ENCODE data around the gene CLMP.
"Not testable (repeated sequence)": the region's sequence is repeated elsewhere in the genome, so short reads cannot be mapped to it uniquely, and the experiment has no call there.

The CLMP gene

DNA sequence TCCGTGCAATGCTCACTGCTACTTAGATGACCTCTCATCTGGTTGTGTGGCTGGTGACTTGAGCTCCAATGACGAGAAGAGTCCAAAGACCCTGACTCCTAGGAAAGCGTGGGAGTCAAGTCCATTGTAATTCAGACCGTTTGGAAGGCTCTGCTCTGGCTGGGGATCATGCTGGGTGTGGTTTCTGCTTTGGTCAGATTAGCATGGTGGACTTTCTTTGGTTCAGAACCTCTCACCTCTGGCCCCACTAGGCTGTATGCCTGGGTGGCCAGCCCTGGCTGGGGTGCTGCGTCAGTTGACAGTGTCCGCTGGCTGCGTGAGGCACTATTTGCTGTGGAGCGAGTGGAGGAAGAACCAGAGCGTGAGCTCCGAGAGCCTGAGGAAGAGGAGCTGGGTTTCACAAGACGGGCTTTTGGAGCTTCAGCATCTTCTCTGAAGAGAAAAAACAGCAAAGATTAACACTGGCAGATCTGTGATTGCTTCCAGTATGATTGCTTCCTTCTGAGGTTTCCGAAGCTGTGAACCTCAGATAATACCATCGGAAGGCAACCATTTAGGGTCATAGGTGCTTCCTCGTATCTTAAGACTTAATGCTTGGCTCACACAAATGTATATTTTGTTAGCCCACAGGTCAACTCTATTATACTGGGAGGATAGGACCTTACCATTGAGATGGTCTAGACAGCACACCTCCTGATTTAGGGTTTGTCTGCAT, 121.5 kb downstream of the CLMP start:
- no peak for DNase-seq

DNA sequence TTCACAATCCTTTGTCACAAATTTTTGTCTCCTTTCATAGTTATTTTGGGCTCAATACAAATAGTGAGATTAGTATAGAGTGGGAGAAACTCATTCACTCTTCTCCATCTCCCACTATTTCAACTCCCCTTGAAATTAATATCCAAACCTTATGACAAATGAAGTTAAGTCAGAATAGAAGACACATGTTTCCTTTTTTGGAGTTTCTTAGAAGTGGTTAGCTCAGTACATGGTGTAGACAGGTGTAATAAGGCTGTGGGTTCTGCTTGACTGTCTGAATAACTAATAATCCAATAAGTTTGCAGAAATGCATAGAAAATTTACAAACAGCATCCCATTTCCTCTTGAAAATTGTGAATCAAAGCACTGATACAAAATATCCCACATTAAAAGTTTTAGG, 122.3 kb downstream of the CLMP start:
- DNase-seq: no peak

DNA sequence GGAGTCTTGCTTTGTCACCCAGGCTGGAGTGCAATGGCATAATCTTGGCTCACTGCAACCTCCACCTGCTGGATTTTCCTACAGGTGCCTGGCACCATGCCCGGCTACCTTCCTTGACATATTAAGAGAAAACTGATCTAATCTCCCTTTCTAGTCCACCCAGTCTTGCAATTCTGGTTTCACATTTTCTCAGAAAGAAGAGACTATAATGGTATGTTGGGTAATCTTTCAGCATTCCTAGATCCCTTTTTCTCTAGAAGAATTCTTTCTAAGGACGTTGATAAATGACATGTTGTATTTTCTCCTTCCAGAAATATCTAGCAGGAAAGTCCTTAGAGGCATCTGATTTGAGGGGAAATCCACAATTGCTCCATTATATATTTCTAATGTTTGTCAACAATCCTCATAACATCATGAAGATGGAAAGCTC, 122.7 kb downstream of the CLMP start:
- DNase-seq: no peak

DNA sequence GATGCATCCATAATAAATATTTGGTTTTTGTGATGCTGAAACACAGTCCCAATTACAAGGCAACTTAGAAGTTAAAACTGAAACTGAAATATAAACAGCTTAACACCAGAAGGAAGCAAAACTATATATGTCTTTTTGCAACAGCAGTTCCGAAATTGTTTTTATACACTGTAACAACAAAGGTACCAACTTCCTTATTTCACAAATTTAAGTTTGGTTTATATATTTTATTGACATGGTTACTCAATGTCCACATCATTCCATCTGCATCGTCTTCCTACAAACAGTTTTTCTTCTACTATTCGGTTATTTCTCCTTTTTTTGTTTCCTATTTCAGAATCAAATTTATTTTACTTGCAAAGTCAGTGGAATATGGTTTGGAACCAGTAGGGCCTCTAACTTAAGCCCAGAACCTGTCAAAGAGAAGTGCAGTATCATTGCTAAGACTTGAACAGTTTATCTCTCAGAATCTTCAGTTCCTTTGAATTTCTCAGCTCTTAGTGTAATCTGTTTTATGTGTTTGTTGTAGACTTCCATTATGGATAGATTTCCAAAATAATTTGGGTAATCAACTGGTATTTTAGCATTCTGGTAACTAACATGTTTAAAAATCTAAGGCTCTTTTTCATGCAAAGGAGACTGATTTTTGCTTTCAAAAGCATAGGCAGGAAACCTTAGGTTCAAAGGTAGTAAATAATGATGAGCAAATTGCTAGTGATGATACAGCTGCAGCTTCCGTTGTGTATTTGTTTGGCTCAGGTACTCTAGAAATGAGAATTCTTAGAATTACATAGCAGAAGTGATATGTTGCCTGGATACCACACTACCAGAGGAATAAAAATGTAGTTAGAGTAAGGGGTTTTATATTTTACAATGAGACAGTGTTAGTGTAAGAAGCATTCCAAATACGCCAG, 124.9 kb downstream of the CLMP start:
- DNase-seq: no peak

DNA sequence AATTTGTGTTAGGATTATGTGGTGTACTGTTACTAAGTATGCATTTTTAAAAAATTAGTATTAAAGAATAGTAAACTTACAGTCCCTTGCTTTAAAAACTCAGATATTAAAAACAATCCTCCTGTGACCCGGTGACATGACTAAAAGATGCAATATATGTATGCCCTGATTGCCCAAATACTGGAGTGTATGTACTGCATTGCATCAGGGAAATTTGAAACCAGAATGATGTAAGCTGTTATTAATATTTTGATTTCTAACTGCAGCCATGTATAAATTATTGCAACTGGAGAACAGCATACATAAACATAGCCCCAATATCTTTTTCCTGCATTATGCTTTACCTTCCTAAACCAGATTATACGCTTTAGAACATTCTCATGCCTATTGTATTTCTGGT, 129.4 kb downstream of the CLMP start:
- no peak for DNase-seq

DNA sequence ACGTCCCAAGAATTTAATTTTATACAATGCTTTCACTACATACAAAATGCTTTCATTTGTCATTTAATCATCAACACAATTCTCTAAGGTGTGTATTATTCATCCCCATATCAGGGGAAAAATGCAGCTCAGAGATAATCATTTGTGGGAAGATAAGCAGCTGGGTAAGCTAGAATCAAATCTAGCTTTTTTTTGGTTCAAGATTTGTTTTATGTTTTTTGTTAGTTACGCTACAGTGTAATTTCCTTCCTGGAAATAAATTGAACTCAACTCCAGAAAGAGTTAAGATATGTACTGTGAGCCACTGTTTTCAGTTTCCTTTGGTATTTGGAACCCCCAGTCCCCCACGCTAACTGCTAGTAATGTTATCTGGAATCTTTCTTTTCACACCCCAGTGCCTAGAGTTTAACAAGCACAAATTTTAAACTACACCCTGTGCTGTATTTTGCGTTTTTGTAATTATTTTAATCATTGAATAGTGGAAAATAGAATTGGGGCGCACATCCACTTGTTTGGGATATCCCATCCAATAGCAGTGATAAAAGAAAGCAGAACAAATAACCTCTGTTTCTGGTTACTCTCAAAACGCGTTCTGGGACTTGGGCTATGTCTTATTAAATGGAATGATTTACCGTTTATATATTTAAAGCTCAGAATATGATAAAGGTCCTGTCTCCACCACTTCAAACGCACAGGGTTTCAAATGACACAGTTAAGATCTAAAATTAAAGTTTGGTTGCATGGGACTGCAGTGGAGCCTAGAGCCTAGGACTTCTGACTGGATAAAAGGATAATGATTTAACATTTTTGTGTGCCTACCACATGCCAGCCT, 131.0 kb downstream of the CLMP start:
- no peak for DNase-seq

DNA sequence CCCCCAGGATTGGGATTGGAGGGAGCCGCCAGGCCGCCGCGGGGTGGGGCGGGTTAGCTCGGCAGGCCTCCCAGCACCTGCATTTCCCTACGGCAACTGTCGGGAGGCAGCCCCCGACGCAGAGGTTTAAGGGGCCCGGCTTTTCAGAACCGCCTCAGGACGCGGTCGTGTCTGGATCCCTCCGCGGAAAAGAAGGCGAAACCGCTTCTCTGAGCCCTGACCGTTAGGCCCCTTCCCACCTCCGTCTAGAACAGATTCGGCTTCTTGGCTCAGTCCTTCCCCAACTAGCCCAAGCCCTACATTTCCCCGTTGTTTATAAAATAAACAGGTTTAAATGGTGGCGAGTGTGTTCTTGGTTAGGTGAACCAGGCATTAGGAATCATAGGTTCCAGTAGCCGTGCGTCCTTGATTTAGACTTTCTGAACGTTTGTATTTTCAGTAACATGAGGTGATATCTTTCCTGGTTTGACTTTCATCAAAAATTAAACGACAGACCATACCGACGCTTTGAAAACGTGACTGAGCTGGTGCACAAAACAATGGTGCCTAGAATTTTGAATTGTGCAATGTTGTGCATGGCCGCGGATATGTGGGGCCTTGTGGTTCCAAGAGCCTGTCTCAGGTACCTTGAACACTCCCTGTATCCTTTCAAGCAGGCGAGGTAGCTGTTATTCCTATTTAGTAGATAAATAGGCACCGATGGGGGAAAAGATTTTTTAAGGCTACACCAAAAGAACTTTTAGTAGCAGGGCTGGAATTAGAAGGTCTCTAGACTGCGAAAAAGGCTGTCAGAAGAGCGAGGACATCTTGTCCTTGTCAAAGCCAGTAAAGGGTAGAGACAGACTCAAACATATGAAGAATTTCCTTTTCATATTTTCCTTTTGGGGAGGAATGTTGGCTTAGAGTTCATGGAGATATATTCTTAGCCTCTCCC, 131.9 kb downstream of the CLMP start:
- peak; percentile 84 for DNase-seq

DNA sequence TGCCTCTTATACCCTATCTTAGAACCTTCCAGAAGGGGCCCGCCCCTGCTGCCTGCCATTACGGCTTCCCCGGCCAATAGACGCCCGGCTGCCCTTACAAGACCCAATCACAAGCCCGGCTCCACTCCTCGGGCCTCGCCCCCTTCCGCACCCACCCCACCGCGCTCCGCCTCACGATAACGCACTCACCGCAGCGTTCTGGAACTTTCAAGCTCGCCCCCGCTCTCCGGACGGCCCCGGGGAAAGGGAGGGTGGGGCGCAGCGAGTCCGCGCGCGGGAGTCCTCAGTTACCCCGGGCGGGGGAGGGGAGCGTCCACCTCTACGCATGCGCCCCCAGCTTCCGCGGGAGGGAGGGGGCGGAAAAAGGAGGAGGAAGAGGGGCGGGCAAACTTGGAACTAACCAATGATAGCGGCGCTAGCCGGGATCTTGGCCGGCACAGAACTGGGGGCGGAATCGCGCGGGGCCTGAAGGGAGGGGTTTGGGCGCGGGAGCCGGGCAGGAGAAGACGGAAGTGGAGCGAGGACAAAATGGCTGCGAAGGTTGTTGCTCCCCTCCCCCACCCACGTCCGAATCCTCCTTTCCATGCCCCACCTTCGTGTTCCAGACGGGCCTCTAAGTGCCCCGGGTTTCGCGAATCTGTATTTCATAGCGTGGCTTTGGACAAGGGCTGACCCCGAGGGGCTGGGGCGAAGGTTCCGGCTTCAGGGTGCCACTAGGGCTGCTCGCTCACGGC, 132.7 kb downstream of the CLMP start:
- peak; percentile 100 for DNase-seq

DNA sequence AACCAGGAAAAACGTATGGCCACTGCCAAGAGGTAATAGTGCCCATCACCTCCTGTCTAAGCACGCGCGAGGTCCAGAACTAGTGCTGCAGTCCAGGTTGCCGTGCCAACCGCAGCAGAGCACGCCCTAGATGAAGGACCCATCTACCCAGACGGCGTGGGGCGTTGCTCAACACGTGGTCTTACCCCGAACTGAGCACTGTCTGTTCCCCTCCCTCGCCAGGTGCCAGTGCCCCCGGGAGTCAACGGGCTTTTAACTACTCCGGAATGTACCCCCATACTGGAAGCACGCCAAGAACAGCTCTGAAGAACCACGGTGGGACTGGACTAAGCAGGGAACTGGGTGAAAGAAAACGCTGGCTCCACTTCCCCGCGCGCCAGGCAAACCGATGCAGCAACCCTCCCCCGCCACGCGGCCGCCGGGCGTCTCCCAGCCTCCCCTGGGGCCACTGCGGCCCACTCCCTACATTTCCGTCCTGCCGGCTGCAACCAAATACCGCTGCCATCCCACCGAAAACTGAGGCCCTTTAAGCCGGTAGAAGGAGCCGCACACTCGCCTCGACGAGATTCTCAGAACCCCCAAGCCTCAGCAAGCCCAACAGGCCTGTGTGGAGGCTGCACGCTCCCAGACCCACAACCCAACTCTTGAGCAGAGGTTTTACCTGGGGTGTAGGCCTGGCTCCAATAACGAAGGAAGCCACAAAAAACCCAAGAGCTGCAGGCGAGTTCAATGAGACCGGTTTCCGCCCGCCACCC, 133.5 kb downstream of the CLMP start, which contains the start of gene HSPA8:
TSS of gene HSPA8 (minus strand) at position 734 of the 755 bp plus-strand sequence. CDS start 812 bp downstream, outside the sequence.
- peak; percentile 59 for DNase-seq

DNA sequence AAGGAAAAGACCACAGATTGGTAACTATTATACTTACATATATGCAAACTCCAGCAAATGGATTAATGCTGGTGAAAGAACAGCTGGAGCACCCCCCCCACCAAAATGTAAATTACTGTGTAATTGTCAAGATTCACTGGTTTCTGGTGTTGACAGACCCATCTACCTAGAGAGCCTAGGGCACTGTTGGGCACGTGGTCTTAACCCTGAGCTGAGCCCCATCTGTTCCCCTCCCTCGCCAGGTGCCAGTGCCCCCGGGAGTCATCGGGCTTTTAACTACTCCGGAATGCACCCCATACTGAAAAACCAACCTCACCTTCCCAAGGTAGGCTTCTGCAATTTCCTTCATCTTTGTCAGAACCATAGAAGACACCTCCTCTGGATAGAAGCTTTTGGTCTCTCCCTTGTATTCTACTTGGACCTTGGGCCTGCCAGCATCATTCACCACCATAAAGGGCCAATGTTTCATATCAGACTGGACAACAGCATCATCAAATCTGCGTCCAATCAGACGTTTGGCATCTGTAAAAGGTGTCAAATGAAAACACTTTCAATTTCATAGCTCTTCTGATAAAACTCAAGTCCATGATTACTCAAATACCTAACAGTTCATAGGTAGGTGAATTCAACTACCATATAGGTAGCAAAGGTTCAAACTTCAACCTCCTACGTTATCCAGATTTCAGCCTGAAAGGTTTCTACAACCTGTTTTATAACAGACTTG, 134.6 kb downstream of the CLMP start:
- no peak for DNase-seq

DNA sequence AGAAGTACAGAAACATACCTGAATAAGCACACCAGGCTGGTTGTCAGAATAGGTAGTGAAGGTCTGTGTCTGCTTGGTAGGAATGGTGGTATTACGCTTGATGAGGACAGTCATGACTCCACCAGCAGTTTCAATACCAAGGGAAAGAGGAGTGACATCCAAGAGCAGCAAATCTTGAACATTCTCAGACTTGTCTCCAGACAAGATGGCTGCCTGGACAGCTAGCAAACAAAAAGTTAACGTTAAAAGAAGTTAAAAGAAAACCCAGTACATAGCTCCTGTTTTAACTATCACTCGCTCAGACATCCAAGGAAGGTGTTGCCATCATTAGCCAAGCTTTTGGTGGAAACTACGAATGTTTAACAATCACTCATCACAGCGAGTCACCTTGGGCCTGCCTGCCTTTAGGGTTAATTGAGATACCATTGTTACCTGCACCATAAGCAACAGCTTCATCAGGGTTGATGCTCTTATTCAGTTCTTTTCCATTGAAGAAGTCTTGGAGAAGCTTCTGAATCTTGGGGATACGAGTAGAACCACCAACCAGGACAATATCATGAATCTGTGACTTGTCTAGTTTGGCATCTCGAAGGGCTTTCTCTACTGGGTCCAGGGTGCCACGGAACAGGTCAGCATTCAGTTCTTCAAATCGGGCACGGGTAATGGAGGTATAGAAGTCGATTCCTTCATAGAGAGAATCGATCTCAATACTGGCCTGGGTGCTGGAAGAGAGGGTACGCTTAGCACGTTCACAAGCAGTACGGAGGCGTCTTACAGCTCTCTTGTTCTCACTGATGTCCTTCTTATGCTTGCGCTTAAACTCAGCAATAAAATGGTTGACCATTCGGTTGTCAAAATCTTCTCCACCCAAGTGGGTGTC, 135.8 kb downstream of the CLMP start:
- not testable (repeated sequence) for DNase-seq

DNA sequence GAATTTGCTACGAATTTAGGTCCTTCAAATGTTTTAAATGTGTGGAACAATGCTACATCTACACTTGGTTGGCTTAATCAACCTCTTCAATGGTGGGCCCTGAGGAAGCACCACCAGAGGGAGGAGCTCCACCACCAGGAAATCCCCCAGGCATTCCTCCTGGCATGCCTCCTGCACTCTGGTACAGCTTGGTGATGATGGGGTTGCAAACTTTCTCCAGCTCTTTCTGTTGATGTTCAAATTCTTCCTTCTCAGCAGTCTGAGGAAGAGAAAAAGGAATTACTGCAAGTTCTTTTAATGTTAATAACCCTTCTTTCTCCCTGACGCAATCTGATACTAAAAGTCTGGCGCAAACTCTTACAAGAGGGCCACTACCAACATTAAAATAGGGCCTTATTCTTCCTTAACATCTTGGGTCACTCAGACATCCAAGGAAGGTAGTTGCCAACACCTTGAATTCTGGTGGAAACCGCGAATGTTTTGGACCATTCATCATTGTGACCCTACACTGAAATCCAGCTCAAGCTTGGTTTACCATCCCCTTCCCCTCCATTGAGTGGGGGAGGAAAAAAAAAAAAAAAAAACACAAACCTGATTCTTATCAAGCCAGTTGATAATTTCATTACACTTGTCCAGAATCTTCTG, 137.3 kb downstream of the CLMP start:
- no peak for DNase-seq

DNA sequence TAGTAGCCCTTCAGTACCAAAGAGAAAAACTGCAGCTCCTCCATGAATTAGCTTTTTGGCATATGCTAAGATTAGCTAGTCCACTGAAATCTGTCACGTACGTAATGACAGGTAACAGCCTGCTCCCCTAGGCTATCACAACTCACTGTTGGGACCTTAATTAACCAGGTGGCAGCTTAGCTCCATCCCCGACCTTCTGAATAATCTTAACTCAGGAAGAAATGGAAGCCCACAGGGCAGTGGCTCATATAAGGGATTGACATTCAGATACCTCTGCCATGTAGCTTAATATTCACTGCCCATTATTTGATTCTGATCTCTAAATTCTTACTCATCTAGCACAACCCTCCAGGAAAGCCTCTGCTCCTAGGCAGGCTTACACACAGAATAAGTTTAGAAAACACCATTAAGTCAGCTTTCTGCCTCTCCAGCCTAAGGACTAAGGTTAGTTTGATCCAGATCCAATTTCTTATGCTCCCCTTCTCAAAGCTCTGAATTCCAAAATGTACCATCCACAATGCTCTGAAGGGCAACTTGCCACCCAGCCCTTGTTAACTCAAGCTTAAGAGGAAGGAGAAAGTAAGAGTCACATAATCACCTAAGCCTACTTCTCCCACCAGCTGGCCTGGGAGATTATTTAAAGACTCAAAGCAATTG, 138.1 kb downstream of the CLMP start:
- no peak for DNase-seq

DNA sequence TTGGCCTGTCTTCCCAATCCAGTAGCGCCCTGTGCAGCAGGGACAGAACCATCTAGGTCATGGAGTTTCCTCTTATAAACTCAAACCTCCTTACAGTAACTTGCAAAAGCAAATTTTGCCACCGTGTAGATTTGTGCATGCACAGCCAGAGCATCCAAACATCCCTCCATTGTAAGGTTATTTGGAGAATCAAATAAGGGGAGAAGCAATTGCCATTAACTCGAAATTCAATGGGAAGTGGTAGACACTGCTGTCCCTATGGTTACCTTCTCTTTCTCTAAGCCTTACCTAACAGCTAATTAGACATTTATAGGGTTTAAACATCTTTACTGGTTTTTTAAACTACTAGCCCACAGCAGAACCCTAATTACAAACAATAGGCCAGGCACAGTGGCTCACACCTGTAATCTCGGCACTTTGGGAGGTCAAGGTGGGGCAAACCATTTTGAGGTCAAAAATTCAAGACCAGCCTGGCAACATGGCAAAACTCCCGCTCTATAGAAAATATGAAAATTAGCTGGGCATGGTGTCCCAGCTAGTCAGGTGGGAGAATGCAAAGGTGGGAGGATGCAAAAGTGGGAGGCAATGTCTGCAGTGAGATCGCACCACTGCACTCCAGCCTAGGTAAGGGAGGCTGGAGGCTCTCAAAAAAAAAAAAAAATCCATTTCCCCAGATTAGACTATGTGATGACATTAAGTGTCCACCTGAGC, 139.7 kb downstream of the CLMP start:
- no peak for DNase-seq

DNA sequence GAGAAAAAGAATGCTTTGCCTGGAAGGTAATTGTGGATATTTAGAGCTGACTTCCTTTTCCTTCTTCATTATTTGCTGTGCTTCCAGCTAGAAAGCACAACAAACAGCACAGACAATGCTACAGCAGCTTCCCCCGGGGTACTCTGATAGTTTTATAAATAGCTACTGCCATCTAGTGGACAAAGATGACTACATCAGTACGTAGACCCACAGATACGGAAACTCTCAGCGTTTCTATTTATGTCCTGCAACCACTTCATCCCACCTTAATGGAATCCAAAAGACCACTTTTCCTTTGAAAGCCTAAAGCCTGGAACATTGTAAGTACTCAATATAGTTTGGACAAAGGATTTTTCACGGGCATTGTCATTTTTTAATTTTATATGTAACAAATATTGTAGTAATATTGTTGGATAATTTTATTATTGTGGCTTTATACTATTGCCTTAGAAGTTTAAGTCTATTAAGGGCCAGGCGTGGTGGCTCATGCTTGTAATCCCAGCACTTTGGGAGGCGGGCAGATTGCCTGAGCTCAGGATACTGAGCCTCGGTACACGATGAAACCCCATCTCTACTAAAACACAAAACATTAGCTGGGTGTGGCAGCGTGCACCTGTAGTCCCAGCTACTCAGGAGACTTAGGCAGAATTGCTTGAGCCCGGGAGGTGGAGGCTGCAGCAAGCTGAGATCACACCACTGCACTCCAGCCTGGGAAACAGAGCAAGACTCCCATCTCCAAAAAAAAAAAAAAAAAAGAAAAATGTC, 140.6 kb downstream of the CLMP start:
- peak; percentile 85 for DNase-seq

All from NCI-H1092 treated with DMSO at 0.1 percent for 48 hours (cell line).